ENCODE results near the gene CRYBG3.
A peak's percentile ranks its signal among the peaks of the same experiment; 100 is the strongest.
"Not testable (repeated sequence)": the region's sequence is repeated elsewhere in the genome, so short reads cannot be mapped to it uniquely, and the experiment has no call there.

CRYBG3 gene

GRCh38 chr3:97821774-97822358 lies at the start of gene CRYBG3:
CRYBG3 (plus strand) TSS chr3:97822011; CDS start chr3:97822207, 196 bp downstream.
- peak; percentile 81 for DNase-seq

GRCh38 chr3:97772926-97773325 lies 48.9 kb upstream of the CRYBG3 start:
- no peak for DNase-seq

- DNase-seq: no peak
Observed at GRCh38 chr3:97778152-97778551, 43.7 kb upstream of the CRYBG3 start.

GRCh38 chr3:97793420-97794019 lies 28.3 kb upstream of the CRYBG3 start:
- no peak for DNase-seq

- no peak for DNase-seq
Observed at GRCh38 chr3:97795951-97796350, 25.9 kb upstream of the CRYBG3 start.

GRCh38 chr3:97804471-97804870 lies 17.3 kb upstream of the CRYBG3 start:
- no peak for DNase-seq

GRCh38 chr3:97810779-97811390 lies 10.9 kb upstream of the CRYBG3 start:
- DNase-seq: no peak

- peak; percentile 26 for DNase-seq
Observed at GRCh38 chr3:97815149-97815917, 6.5 kb upstream of the CRYBG3 start.

- no peak for DNase-seq
Observed at GRCh38 chr3:97816811-97817210, 5.0 kb upstream of the CRYBG3 start.

- no peak for DNase-seq
Observed at GRCh38 chr3:97817965-97818364, 3.8 kb upstream of the CRYBG3 start.

GRCh38 chr3:97820780-97821179 lies 1.0 kb upstream of the CRYBG3 start:
- no peak for DNase-seq

GRCh38 chr3:97821287-97821773 lies 481 bp upstream of the CRYBG3 start:
- DNase-seq: no peak

- DNase-seq: no peak
Observed at GRCh38 chr3:97822359-97822775, 556 bp downstream of the CRYBG3 start.

- no peak for DNase-seq
Observed at GRCh38 chr3:97823046-97824004, 1.5 kb downstream of the CRYBG3 start.

GRCh38 chr3:97825101-97825500 lies 3.3 kb downstream of the CRYBG3 start:
- DNase-seq: no peak

GRCh38 chr3:97827741-97828471 lies 6.1 kb downstream of the CRYBG3 start:
- no peak for DNase-seq

- DNase-seq: no peak
Observed at GRCh38 chr3:97829198-97829597, 7.4 kb downstream of the CRYBG3 start.

GRCh38 chr3:97830638-97831037 lies 8.8 kb downstream of the CRYBG3 start:
- no peak for DNase-seq

GRCh38 chr3:97831140-97831539 lies 9.3 kb downstream of the CRYBG3 start:
- DNase-seq: no peak

GRCh38 chr3:97833184-97833583 lies 11.4 kb downstream of the CRYBG3 start:
- DNase-seq: not testable (repeated sequence)

GRCh38 chr3:97835761-97836160 lies 13.9 kb downstream of the CRYBG3 start:
- DNase-seq: no peak

- DNase-seq: no peak
Observed at GRCh38 chr3:97838393-97838792, 16.6 kb downstream of the CRYBG3 start.

All from activated effector memory CD4-positive, alpha-beta T cell treated with Interleukin-2 at 50 U/mL for 16 hours (primary cell).